Right forelimb (tissue), 1 donor: ENCODE data around the gene OVCH1.

ENCODE experiments used
- DNase-seq: peaks from one replicate; pipeline ENCODE4 v3.0.0-alpha.2; 2018

The OVCH1 gene, protein sequence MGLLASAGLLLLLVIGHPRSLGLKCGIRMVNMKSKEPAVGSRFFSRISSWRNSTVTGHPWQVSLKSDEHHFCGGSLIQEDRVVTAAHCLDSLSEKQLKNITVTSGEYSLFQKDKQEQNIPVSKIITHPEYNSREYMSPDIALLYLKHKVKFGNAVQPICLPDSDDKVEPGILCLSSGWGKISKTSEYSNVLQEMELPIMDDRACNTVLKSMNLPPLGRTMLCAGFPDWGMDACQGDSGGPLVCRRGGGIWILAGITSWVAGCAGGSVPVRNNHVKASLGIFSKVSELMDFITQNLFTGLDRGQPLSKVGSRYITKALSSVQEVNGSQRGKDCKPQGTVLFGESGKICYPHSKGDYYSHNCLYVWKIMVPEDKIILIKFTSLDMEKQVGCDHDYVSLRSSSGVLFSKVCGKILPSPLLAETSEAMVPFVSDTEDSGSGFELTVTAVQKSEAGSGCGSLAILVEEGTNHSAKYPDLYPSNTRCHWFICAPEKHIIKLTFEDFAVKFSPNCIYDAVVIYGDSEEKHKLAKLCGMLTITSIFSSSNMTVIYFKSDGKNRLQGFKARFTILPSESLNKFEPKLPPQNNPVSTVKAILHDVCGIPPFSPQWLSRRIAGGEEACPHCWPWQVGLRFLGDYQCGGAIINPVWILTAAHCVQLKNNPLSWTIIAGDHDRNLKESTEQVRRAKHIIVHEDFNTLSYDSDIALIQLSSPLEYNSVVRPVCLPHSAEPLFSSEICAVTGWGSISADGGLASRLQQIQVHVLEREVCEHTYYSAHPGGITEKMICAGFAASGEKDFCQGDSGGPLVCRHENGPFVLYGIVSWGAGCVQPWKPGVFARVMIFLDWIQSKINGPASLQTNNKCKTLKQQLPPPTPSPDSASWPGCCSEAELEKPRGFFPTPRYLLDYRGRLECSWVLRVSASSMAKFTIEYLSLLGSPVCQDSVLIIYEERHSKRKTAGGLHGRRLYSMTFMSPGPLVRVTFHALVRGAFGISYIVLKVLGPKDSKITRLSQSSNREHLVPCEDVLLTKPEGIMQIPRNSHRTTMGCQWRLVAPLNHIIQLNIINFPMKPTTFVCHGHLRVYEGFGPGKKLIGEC

DNA sequence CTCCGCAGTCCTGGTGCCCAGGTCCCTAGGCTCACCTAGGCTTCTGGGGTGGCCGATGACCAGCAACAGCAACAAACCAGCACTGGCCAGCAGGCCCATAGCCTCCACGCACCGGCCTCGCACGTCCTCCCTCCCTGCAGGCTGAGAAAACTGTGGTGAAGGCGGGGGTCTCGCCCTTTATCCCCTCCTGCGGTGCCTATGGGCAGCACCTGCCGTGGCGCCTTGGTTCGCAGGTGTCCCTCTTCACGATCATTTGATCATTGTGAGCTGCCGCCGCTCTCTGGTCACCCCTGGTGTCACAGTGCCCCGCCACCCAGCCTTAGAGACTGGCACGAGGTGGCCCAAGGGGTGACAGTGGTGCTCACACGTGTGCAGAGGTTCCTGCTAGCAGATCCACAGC lies at the start of gene OVCH1:
Gene OVCH1 (minus strand): TSS at position 99 of the 400 bp plus-strand sequence. CDS start 0 bp downstream, at position 99.
- DNase-seq = no peak

DNA sequence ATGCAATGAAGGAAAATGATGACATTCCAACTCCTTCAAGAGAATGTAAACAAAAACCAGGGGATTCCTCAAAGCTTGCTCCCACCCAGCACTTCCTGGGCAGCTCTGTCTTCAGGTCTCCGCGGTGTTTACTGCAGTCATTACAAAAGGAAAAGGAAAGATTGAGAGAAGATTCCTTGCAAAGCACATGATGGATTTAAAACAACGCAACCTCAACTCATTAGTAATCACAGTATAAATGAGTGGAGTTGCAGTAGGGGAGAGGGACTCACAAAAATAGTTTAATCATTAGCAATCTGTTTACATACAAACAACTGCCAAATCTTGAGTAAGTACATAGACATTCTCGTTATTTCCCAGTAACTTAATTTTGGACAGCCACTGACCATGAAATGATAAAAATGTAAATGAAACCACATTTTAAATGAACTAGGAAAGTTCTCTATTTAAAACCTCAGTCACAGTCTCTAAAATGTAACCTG lies 49.7 kb upstream of the OVCH1 start:
- no peak for DNase-seq

DNA sequence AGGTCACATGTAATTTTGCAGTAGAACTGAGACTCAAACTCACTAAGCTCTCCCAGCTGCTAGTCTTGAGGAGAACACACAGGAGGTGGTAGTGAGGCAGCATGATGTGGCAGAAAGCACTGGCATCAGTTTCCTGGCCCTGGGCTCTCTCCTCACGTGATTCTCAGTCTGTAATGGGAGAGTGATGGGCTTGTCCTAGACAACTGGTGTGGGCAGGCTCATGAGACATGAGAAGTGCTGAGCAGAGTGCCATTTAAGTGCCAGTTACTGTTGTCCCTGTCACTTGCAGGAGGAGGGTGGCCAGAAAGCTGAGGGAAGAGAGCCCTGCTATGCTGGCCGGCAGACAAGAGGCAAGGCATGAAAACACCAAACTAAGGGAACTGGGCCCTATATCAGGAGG lies 48.5 kb upstream of the OVCH1 start:
- no peak for DNase-seq

DNA sequence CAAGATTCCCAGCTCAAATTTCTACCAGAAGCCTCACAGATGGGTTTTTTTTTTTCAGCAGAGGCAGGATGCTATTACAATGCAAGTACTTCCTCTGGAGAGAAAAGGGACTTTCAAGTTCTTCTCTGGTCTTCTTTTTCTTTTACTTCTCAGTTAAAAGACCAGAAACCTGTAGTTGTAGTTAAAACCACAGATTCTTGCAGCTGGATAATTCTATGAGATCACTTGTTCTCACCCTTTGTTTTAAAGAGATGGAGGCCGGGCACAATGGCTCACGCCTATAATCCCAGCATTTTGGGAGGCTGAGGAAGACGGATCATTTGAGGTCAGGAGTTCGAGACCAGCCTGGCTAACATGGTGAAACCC lies 47.6 kb upstream of the OVCH1 start:
- DNase-seq = no peak

DNA sequence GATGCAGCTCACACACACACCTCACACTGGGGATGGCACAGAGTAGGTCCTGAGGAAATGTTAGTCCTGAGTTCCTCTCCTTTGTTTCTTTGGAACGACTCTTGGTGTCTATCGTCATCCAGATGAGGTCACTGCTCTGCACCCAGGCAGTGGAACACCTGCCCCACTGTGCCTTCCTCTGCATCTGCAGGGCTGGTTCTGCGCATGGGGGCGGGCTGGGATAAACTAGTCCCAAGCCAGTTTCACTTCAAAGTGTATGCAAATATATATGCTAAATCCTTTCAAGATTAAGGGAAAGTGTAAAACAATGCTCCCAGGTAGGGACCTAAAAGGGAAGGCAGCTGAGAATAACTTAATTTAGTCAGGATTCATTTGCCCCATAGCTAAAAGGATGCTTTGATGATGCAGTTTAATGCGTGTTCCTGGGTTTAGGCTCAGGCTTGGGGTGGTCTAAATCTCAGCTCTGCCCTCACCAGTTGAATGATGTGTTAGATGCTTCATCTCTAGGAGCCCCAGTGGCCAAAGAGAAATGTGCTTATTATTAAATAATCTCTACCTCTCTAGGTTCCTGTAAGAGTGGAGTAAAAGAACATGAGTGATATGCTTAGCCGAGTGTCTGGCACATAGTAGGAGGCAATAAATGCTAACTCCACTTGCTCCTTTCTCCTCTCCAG lies 47.1 kb upstream of the OVCH1 start:
- DNase-seq = no peak

DNA sequence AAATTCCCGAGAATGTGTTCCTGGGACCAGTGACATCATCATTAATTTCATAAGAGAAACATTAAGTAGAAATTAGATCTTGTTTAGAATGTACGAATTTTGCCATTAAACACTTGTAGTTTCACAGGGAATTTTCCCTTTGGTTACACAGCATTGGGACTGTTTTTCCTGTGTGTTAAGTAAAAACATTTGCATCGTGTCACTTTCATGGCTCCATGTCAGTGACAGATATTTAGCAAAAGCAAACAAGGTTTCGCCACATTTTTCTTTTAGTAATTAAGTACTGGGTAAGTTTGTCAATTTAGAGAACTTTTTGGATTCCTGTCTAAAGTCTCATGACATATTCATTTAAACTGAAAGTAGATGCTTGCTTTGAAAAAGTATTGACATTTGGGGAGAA lies 45.5 kb upstream of the OVCH1 start:
- no peak for DNase-seq

DNA sequence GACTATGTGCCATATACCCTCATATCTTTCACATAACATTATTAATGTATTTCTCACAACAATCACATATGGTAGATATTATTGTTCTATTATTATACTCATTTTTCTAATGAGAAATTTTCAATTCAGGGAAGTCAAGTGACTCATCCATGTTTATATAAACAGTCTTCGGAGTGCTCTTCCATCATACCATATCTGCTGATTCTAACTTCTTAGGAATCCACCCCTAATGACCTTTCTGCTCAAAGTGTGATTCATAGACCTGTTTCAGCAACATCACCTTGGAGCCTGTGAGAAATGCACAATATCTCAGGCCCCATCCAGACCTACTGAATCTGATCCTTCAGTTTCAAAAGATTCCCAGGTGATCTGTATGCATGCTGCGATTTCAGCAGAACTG lies 39.8 kb upstream of the OVCH1 start:
- DNase-seq = no peak

DNA sequence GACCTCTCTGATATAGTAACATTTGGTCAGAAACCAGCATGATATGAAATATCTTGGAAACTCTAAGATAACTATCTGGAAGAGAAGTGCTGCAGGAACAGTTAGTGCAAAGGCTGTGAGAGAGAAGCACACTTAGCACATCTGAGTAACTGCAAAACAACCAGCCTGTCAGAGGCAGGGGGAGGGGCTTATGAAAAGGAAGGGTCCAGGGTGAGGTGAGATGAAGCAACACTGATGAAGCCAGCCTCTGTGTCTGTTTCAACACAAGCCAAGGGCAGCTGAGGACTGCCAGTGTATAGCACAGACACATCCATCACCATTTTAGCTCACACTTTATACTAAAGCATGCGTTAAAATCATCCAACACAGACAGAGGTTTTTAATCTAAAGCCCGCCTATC lies 37.4 kb upstream of the OVCH1 start:
- no peak for DNase-seq

DNA sequence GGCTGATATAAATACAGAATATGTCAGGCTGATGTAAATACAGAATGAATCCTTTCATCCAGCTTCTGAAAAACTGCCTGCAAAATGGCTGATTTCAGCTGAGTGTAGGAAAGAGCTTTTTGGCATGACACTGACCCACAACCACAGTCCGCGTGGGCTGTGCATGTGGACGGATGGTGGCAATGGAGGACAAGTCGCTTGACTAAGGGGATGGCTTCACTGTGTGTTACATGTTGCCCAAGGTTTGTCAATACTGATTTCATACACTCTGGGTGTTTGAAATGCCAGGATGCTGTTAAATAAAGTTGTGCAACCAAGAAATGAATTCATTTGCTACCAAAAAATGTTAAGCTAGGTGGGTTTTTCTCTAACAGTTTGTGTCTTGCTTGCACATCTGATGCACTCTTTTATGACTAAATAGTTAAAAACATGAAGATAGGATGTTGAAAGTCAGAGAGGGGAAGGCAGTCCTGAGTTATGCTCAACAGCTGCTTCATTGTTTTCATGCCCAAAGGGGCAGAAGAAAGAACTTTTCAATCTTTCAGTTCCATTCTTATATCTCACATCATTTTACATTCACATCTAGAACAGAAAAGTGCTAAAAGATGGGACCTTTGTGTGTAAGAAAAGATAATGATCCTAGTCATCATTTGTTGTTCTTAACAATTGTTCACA lies 36.5 kb upstream of the OVCH1 start:
- no peak for DNase-seq

DNA sequence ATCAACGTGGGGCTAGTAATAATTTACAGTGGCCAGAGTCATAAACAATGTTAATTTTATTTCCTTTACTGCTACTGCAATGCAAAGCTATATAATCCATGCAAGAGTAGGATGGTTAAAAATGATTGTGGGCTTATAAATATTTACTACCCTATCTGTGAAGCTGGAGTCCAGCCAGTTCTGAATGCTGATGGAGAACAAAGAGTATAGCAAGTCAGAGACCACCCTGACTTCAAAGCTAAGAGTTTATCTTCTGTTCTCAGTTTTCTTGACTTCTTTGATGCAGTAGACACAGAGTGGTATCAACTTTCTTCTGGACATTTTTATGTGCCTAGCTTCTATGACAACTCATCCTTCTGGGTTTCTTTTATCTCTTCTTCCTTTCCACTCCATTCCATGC lies 34.0 kb upstream of the OVCH1 start:
- DNase-seq = no peak

DNA sequence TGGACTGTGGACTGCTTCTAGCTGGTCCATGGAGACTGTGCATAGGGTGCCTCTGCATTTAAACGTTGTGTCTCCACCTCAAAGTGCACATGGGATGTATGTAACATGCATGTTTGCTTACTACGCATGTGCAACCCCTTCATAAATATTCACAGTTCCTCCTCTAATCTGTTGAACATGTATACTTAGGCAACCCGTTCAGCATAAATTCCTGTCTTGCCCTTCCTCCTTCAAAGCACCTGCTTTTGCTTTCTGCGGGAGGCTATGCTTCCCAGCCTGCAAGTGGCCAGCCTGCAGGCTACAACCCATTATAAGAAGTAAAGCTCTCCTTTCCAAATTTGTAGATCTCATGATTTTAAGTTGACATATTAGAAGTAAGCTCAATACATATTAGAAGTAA lies 33.0 kb upstream of the OVCH1 start:
- DNase-seq = no peak

DNA sequence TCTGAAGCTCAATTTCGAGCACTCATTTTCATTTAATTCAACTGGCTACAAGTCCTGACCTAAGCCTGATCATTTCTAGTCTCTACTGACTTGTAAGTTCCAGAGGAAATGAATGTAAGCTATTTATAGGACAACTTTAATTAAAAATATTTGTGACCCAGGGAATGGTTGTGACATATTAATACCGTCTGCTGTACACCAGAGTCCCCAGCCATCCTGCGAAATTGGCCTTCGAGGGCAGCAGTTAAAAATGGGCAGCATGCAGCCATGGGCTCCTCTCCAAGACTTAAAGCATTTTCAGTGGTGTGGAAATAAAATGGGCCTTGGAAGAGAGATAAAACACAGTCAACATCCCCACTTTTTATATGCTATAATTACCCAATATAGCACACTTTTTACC lies 30.7 kb upstream of the OVCH1 start:
- no peak for DNase-seq

DNA sequence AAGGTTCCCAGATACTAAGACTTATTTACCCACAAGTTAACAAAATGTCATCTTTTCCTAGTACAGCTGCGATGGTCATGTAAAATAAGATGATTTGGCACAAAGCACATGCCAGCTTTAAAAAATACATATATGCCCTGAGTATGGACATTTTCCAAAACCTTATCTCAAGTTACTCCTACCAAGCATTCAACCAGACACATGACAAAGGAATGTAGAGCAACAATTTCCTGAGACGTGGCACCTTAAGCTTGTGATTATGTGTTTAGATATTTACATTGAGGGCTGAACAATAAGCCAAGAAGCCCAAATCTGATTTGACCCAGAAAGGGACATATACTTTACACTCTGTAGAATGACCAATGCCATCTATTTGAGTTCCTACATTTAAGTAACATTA lies 24.5 kb upstream of the OVCH1 start:
- DNase-seq = no peak

DNA sequence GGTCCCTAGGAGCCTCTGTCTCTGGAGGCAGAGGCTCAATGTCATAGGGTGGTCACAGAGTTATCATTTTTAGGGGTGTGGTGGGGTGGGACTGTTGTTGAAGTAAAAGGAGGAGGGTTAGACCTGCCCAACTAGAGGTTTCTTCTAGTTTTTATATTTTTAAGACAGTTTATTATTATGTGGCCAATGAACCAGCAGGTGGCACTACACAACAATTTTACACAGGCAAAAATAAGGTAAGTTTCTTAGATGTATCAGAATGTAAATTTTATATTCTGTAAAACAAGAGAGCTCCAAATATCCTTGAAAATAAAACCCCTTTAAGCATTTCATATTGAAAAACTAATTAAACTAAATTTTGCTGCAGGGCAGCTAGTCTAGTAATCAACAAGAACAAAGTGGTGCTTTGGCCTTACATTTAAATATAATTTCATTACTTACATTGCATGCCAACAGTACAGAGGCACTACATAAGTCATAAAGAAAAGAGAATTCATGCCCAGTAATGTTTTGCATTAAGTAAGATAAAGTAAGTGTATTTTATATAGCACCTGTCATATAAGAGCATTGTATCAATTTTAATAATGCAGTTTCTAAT lies 22.2 kb upstream of the OVCH1 start:
- no peak for DNase-seq

DNA sequence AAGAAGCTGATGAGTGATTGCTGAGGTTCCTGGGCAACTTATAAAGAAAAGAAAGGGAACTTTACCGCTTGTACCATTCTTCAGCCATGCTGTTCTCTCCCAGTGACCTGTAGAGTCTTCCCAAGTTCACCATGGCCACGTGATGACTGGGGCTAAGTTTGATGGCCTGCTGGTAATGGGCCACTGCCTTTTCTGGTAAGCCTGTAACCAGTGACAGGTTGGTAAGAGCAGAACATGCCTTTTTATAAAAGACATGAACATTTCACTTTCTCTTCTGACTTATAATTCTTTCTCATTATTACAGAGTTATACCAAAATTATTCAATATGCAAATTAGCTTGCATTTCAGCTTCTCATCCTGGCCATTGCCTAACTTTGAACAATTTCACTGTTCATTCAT lies 20.9 kb upstream of the OVCH1 start:
- DNase-seq = no peak

DNA sequence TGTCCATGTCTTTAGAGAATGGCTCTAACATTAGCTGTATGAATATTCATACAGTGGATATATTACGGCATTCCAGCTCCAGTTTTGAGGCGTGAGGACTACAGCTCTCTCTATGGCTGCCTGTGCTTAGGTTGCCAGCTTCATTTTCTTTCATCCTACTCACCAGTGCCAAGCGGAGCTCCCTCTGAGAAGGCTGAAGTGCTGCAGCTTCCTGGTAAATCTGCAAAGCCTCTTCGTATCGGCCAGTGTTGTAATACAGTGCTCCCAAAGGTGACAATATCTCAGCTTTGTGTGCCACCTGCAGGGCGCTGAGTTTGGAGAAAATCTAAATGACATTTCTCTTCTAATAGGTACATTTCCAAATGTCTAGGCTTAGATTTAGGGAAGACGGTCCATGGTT lies 19.8 kb upstream of the OVCH1 start:
- no peak for DNase-seq

DNA sequence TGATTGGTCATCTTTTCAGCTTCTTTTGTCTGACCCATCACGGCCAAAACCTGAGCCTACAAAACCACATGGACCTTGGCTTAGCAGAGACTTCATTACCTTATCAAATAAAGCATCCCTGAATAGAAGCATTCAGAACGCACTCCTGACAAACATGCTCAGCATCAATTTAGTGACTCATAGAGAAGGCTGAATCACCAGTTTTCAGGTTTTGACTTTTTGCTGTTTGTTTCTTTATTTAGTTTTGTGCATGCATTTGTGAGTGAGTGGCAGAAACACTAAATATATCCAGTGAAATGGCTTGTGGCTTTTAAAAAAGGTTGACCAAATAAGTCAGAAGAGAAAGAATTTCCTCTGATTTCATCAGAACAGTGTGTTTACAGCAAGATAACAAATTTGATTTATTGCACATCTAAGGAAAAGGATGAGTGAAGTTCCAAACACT lies 19.0 kb upstream of the OVCH1 start:
- no peak for DNase-seq

DNA sequence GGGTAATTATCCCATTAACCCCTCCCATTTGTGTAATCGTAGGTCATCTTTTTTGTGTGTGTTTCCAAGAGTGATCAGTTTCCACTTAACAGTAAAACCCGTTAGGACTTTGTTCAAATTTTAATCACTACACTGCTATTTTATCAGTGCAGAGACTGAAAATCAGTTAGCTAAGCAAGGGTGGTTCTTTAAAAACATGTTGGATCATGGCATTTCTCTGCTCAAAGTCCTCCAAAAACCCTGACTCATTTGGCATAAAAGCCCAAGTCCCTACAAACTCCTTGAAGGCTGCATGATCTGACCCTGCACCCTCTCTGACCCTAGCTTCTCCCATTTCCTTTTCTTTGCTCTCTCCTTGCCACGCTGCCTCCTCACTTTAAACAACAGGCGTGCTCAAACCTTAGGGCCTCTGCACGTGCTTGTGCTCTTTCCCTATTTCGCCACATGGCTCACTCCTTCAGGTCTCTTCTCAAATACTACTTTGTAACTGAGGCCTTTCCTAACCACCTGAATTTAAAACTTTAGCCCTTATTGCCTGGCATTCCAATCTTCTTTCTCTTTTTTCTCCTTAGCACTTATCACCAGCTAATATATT lies 13.2 kb upstream of the OVCH1 start:
- no peak for DNase-seq

DNA sequence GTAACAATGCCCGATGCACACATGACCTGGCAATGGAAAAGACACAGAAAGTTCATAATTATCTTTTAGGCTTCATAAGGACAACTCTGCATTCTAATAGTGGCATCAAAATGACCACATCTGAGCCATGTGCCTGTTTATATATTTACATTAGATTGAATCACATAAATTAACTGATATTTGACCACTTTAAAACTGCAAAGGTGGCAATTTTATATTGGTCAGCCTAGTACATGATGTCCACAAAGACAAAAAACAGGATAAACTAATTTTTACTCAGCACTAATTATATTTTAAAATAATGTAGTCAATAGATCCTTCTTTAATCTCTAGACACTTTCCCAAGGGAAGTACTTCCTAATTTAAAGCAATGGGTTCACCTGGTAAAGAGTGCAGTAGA lies 12.0 kb upstream of the OVCH1 start:
- no peak for DNase-seq

DNA sequence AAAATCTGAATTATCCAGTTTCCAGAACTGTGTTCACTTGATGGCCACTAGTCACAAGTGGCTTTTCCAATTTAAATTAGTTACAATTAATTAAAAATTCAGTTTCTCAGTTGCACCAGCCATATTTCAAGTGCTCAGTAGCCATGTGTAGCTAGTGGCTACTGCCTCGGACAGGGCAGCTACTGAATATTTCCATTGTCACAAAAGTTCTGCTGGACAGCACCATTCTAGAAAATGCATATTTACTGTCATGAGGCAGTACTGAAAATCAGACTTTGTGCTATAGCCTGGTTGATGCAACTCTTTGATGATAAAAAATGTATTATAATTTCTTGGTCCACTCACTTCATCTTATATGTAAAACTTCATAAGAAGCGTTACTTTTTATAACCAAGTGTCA lies 11.5 kb upstream of the OVCH1 start:
- DNase-seq = no peak

DNA sequence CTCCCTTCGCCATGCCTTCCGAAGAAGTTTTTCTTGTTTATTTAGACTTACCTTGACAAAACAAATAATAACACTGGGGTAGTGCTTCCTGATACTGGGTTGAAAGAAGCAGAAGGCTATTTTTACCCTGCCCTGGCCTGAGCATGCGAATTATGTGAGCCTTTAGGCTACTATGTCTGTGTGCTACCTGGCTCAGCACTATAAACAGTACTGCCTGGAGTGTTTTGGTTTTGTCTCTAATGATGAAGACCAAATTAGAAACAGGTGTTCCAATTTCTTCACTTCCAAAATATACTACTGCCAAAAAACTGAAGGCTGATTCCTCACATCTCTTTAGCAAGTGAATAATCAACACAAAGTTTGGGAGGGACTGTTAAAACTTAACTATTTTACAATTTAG lies 7.6 kb upstream of the OVCH1 start:
- DNase-seq = no peak

DNA sequence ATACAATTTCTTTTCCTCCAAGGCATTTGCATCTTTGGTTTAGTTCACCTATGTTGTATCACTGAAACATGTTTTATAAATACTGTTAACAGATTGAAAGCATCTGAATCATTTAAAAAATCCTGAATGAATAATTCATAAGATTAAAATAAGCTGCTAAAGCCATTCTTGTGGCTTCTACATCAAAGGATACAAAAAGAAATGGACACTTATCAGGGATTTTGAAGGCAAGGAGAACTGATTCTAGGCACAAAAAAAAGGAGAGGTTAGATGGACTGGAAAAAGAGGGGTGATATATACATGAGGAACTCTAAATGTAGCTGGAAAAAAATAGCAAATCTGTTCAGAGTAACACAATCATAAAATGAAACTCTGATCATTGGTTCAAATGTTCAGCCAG lies 5.8 kb upstream of the OVCH1 start:
- no peak for DNase-seq
